GM18508 (cell line): ENCODE results near the gene SPG11.
"Not testable (repeated sequence)": the region's sequence is repeated elsewhere in the genome, so short reads cannot be mapped to it uniquely, and the experiment has no call there.

Source experiments
- ATAC-seq: cut with Tn5 transposase; IDR thresholded peaks from one replicate; pipeline ENCODE4 v1.9.1; 2021; ENCODE audit warnings: moderate number of reproducible peaks; ENCODE audit not compliant: insufficient read depth, unreplicated experiment

Gene SPG11

GRCh38 chr15:44636976-44637375 lies 26.5 kb downstream of the SPG11 start:
- no peak for ATAC-seq

GRCh38 chr15:44633603-44634002 lies 29.9 kb downstream of the SPG11 start:
- ATAC-seq, result no peak

- ATAC-seq, result not testable (repeated sequence)
Observed at GRCh38 chr15:44625286-44625685, 38.2 kb downstream of the SPG11 start.

- ATAC-seq, result no peak
Observed at GRCh38 chr15:44623178-44623577, 40.3 kb downstream of the SPG11 start.

GRCh38 chr15:44620081-44620480 lies 43.4 kb downstream of the SPG11 start:
- ATAC-seq, result no peak

GRCh38 chr15:44616974-44617373 lies 46.5 kb downstream of the SPG11 start:
- no peak for ATAC-seq

- ATAC-seq, result no peak
Observed at GRCh38 chr15:44606740-44607139, 56.7 kb downstream of the SPG11 start.

GRCh38 chr15:44603126-44603525 lies 60.3 kb downstream of the SPG11 start:
- ATAC-seq, result no peak

GRCh38 chr15:44598892-44599291 lies 64.6 kb downstream of the SPG11 start:
- ATAC-seq, result no peak

- ATAC-seq, result no peak
Observed at GRCh38 chr15:44598066-44598465, 65.4 kb downstream of the SPG11 start.

- no peak for ATAC-seq
Observed at GRCh38 chr15:44596511-44597010, 66.9 kb downstream of the SPG11 start.

- ATAC-seq, result no peak
Observed at GRCh38 chr15:44595656-44596510, 67.6 kb downstream of the SPG11 start.

- ATAC-seq, result no peak
Observed at GRCh38 chr15:44595246-44595645, 68.2 kb downstream of the SPG11 start.

GRCh38 chr15:44593042-44593736 lies 70.3 kb downstream of the SPG11 start:
- no peak for ATAC-seq

GRCh38 chr15:44591326-44591725 lies 72.1 kb downstream of the SPG11 start:
- ATAC-seq, result no peak

- no peak for ATAC-seq
Observed at GRCh38 chr15:44588541-44588940, 74.9 kb downstream of the SPG11 start.

- no peak for ATAC-seq
Observed at GRCh38 chr15:44585633-44586032, 77.8 kb downstream of the SPG11 start.

- no peak for ATAC-seq
Observed at GRCh38 chr15:44584162-44584749, 79.2 kb downstream of the SPG11 start.

GRCh38 chr15:44580105-44580504 lies 83.4 kb downstream of the SPG11 start:
- no peak for ATAC-seq

GRCh38 chr15:44574734-44575133 lies 88.7 kb downstream of the SPG11 start:
- no peak for ATAC-seq

- ATAC-seq, result no peak
Observed at GRCh38 chr15:44573386-44573785, 90.1 kb downstream of the SPG11 start.
